ENCODE results near the gene CERKL.

The CERKL gene

GRCh38 chr2:181553244-181553643, 103.7 kb downstream of the CERKL start:
- H3K4me3 Mint-ChIP-seq, result no peak overlapping the region
- no peak for DNase-seq
- H3K27ac Mint-ChIP-seq, result no peak overlapping the region
- H3K36me3 Mint-ChIP-seq (ENCODE audit: low read depth), result no peaks in the 10 kb centered on the region
- no peaks in the 10 kb centered on the region for H3K4me1 Mint-ChIP-seq
- no peaks in the 10 kb centered on the region for H3K27me3 Mint-ChIP-seq
- H3K9me3 Mint-ChIP-seq, result no peaks in the 10 kb centered on the region
- ATAC-seq, result no peak

GRCh38 chr2:181552808-181553207, 104.1 kb downstream of the CERKL start:
- H3K4me3 Mint-ChIP-seq, result no peak overlapping the region
- no peaks in the 10 kb centered on the region for H3K9me3 Mint-ChIP-seq
- H3K27ac Mint-ChIP-seq, result no peak overlapping the region
- no peaks in the 10 kb centered on the region for H3K36me3 Mint-ChIP-seq (ENCODE audit: low read depth)
- H3K4me1 Mint-ChIP-seq, result no peaks in the 10 kb centered on the region
- no peak for ATAC-seq
- no peak for DNase-seq
- no peaks in the 10 kb centered on the region for H3K27me3 Mint-ChIP-seq

GRCh38 chr2:181546086-181546485, 110.8 kb downstream of the CERKL start:
- Mint-ChIP-seq H3K4me1 (peaks cover 4% of the 10 kb centered on the region), H3K4me3 (no peak overlapping the region), H3K36me3 (ENCODE audit: low read depth) (peaks cover 7% of the 10 kb centered on the region), H3K27ac (no peak overlapping the region), H3K9me3 (no peaks in the 10 kb centered on the region), H3K27me3 (no peaks in the 10 kb centered on the region)
- DNase-seq, result no peak
- no peak for ATAC-seq

GRCh38 chr2:181542170-181542569, 114.7 kb downstream of the CERKL start:
- Mint-ChIP-seq H3K27ac (no peak overlapping the region), H3K9me3 (no peaks in the 10 kb centered on the region), H3K4me3 (no peak overlapping the region), H3K36me3 (ENCODE audit: low read depth) (peaks cover 43% of the 10 kb centered on the region), H3K4me1 (peaks cover 4% of the 10 kb centered on the region), H3K27me3 (no peaks in the 10 kb centered on the region)
- DNase-seq (no peak), ATAC-seq (no peak)

- Mint-ChIP-seq H3K27ac (no peak overlapping the region), H3K36me3 (ENCODE audit: low read depth) (peaks cover 48% of the 10 kb centered on the region), H3K4me3 (no peak overlapping the region), H3K27me3 (no peaks in the 10 kb centered on the region), H3K4me1 (no peaks in the 10 kb centered on the region), H3K9me3 (no peaks in the 10 kb centered on the region)
- ATAC-seq (no peak), DNase-seq (no peak)
Measured at GRCh38 chr2:181540421-181540820, 116.5 kb downstream of the CERKL start.

- no peak for ATAC-seq
- no peaks in the 10 kb centered on the region for H3K27me3 Mint-ChIP-seq
Measured at GRCh38 chr2:181536730-181537129, 120.2 kb downstream of the CERKL start.

GRCh38 chr2:181528441-181528840, 128.5 kb downstream of the CERKL start:
- H3K4me1 Mint-ChIP-seq, result no peaks in the 10 kb centered on the region
- H3K27me3 Mint-ChIP-seq, result no peaks in the 10 kb centered on the region
- peaks cover 56% of the 10 kb centered on the region for H3K36me3 Mint-ChIP-seq (ENCODE audit: low read depth)
- no peak for ATAC-seq
- no peak for DNase-seq
- no peaks in the 10 kb centered on the region for H3K9me3 Mint-ChIP-seq
- no peak overlapping the region for H3K4me3 Mint-ChIP-seq
- H3K27ac Mint-ChIP-seq, result no peak overlapping the region

More at GRCh38 chr2:181536730-181537129, 120.2 kb downstream of the CERKL start:
- Mint-ChIP-seq H3K4me1 (no peaks in the 10 kb centered on the region), H3K4me3 (no peak overlapping the region), H3K36me3 (ENCODE audit: low read depth) (peaks cover 77% of the 10 kb centered on the region), H3K9me3 (no peaks in the 10 kb centered on the region), H3K27ac (no peak overlapping the region)
- DNase-seq, result no peak

- Mint-ChIP-seq H3K9me3 (no peaks in the 10 kb centered on the region), H3K4me1 (no peaks in the 10 kb centered on the region), H3K27me3 (no peaks in the 10 kb centered on the region), H3K36me3 (ENCODE audit: low read depth) (peaks cover 51% of the 10 kb centered on the region), H3K4me3 (no peak overlapping the region), H3K27ac (peak overlapping the region; percentile 42)
- ATAC-seq (no peak), DNase-seq (no peak)
Measured at GRCh38 chr2:181527058-181527457, 129.8 kb downstream of the CERKL start.

GRCh38 chr2:181526014-181526413, 130.9 kb downstream of the CERKL start:
- Mint-ChIP-seq H3K27ac (no peak overlapping the region), H3K4me1 (no peaks in the 10 kb centered on the region), H3K9me3 (no peaks in the 10 kb centered on the region), H3K4me3 (no peak overlapping the region), H3K36me3 (ENCODE audit: low read depth) (peaks cover 47% of the 10 kb centered on the region), H3K27me3 (no peaks in the 10 kb centered on the region)
- no peak for ATAC-seq
- DNase-seq, result no peak

GRCh38 chr2:181523756-181524155, 133.1 kb downstream of the CERKL start:
- Mint-ChIP-seq H3K4me3 (no peak overlapping the region), H3K36me3 (ENCODE audit: low read depth) (peaks cover 43% of the 10 kb centered on the region), H3K4me1 (no peaks in the 10 kb centered on the region), H3K9me3 (no peaks in the 10 kb centered on the region), H3K27ac (no peak overlapping the region), H3K27me3 (no peaks in the 10 kb centered on the region)
- ATAC-seq (no peak), DNase-seq (no peak)

GRCh38 chr2:181520253-181520652, 136.7 kb downstream of the CERKL start:
- H3K9me3 Mint-ChIP-seq, result no peaks in the 10 kb centered on the region
- no peak overlapping the region for H3K27ac Mint-ChIP-seq
- ATAC-seq (no peak), DNase-seq (no peak)
- no peak overlapping the region for H3K4me3 Mint-ChIP-seq
- peaks cover 28% of the 10 kb centered on the region for H3K4me1 Mint-ChIP-seq
- peaks cover 37% of the 10 kb centered on the region for H3K36me3 Mint-ChIP-seq (ENCODE audit: low read depth)
- no peaks in the 10 kb centered on the region for H3K27me3 Mint-ChIP-seq

- Mint-ChIP-seq H3K36me3 (ENCODE audit: low read depth) (peaks cover 56% of the 10 kb centered on the region), H3K27me3 (no peaks in the 10 kb centered on the region), H3K9me3 (no peaks in the 10 kb centered on the region), H3K4me1 (peaks cover 37% of the 10 kb centered on the region), H3K27ac (peak overlapping the region; percentile 70), H3K4me3 (no peak overlapping the region)
- ATAC-seq (peak; percentile 24), DNase-seq (no peak)
Measured at GRCh38 chr2:181517685-181518301, 139.1 kb downstream of the CERKL start.

- Mint-ChIP-seq H3K4me3 (no peak overlapping the region), H3K36me3 (ENCODE audit: low read depth) (peaks cover 61% of the 10 kb centered on the region), H3K4me1 (peaks cover 37% of the 10 kb centered on the region), H3K9me3 (no peaks in the 10 kb centered on the region), H3K27me3 (no peaks in the 10 kb centered on the region), H3K27ac (no peak overlapping the region)
- ATAC-seq, result no peak
- no peak for DNase-seq
Measured at GRCh38 chr2:181516992-181517391, 139.9 kb downstream of the CERKL start.

GRCh38 chr2:181515719-181516118, 141.2 kb downstream of the CERKL start:
- H3K9me3 Mint-ChIP-seq, result no peaks in the 10 kb centered on the region
- no peak overlapping the region for H3K27ac Mint-ChIP-seq
- peaks cover 72% of the 10 kb centered on the region for H3K36me3 Mint-ChIP-seq (ENCODE audit: low read depth)
- no peaks in the 10 kb centered on the region for H3K27me3 Mint-ChIP-seq
- H3K4me3 Mint-ChIP-seq, result no peak overlapping the region
- DNase-seq, result no peak
- H3K4me1 Mint-ChIP-seq, result peaks cover 37% of the 10 kb centered on the region
- no peak for ATAC-seq

- Mint-ChIP-seq H3K36me3 (ENCODE audit: low read depth) (peaks cover 46% of the 10 kb centered on the region), H3K4me1 (peaks cover 3% of the 10 kb centered on the region), H3K9me3 (no peaks in the 10 kb centered on the region), H3K27me3 (no peaks in the 10 kb centered on the region), H3K4me3 (no peak overlapping the region), H3K27ac (no peak overlapping the region)
- DNase-seq (no peak), ATAC-seq (no peak)
Measured at GRCh38 chr2:181500201-181500600, 156.7 kb downstream of the CERKL start.

- ATAC-seq (no peak), DNase-seq (no peak)
- Mint-ChIP-seq H3K4me3 (no peak overlapping the region), H3K27ac (no peak overlapping the region), H3K27me3 (no peaks in the 10 kb centered on the region), H3K36me3 (ENCODE audit: low read depth) (peaks cover 50% of the 10 kb centered on the region), H3K9me3 (no peaks in the 10 kb centered on the region), H3K4me1 (peaks cover 3% of the 10 kb centered on the region)
Measured at GRCh38 chr2:181499231-181499630, 157.7 kb downstream of the CERKL start.
